Lower lobe of right lung (tissue), 2 donors: Measurements from ENCODE around the gene SNAP25. TPM values are rescaled to one million over a fixed set of nuclear protein-coding genes. Genes with fewer than 3 reads are reported as not detected.

Experiments used
- ATAC-seq, 2 donors: fragments of 200-7000 bp; cut with Tn5 transposase; one replicate each; pipeline ENCODE4 v1.9.1; 2020 to 2022; ENCODE audit warnings: mild to moderate bottlenecking in 2 of 2, moderate library complexity in 2 of 2
- DNase-seq: peaks from one replicate; pipeline ENCODE4 v3.0.0-alpha.2; 2020
- H3K27ac ChIP-seq: fragments of 200-600 bp; one replicate; pipeline ENCODE4 v1.8.0; 2022
- H3K27me3 ChIP-seq: fragments of 200-600 bp; one replicate; pipeline ENCODE4 v1.8.0; 2022; ENCODE audit warnings: low read depth
- H3K36me3 ChIP-seq: fragments of 200-600 bp; one replicate; pipeline ENCODE4 v1.8.0; 2022; ENCODE audit warnings: mild to moderate bottlenecking
- H3K4me1 ChIP-seq: fragments of 200-600 bp; one replicate; pipeline ENCODE4 v1.8.0; 2022
- H3K4me3 ChIP-seq: fragments of 200-600 bp; one replicate; pipeline ENCODE4 v1.8.0; 2022; ENCODE audit warnings: mild to moderate bottlenecking
- H3K9me3 ChIP-seq: fragments of 200-600 bp; one replicate; pipeline ENCODE4 v1.8.0; 2022
- CTCF ChIP-seq: fragments of 200-600 bp; IDR thresholded peaks from one replicate; pipeline ENCODE4 v1.8.0; 2022; ENCODE audit warnings: antibody characterized with exemption, mild to moderate bottlenecking
- intact Hi-C: fragments of 100-400 bp; cut with DNase I; formaldehyde crosslinking; loops from one replicate; pipeline ENCODE4 v1.11.0; 2022
- total RNA-seq: library from RNA; stranded (reverse); fragmentation: NEBNext Ultra II Directional; extraction: Animal tissue kit (Norgen Biotek cat#: 25700); gene quantifications from one replicate; pipeline ENCODE4 v1.2.1, GENCODE V29; 2021
- donor health status: DM: no; HTN: yes; CAD: no; lungs with severe emphysema.

SNAP25 gene
- total RNA-seq, 1 donor from 2014 or later = 0.65 TPM

DNA sequence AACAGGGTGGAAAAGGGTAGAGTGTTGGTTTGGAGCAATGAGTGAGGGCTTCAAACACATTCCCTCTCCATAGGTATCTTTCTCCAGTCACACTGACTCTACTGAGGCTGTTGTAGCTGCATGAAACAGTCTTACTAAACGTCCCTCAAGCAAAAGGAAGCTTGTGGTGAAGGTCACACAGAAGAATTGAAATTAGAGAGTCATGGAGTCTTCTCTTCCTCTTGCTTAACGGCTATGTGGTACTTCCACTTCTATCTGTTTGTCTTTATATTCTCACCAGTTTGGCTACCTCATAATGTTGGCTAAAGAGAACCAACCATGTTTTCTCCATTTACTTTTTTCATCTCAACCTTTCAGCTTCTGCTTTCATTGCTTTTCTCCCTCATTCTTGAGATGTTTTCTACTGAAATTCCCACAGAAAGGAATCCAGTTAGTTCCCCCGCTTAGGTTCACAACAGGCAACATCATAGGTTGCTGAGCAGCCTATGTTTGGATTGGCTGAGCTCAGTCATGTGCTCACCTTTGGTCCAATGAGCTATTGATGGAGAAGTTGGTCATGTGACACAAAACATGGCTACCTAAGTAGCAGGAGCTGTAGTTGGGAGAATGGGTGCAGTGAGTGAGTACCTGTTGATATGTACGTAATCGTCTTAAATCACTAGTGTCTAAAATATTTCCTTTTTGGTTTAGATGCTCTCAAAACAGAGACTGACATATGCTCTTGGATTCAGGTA is 99.8 kb downstream of the SNAP25 start:
- Histone ChIP-seq H3K4me3 (no peak overlapping the region), H3K36me3 (no peaks in the 10 kb centered on the region), H3K27ac (no peak overlapping the region), H3K27me3 (no peaks in the 10 kb centered on the region), H3K9me3 (no peaks in the 10 kb centered on the region), H3K4me1 (no peaks in the 10 kb centered on the region)
- ATAC-seq (no peak), DNase-seq (no peak)
- no peak for TF ChIP-seq CTCF
- intact Hi-C loops = no loop called here

DNA sequence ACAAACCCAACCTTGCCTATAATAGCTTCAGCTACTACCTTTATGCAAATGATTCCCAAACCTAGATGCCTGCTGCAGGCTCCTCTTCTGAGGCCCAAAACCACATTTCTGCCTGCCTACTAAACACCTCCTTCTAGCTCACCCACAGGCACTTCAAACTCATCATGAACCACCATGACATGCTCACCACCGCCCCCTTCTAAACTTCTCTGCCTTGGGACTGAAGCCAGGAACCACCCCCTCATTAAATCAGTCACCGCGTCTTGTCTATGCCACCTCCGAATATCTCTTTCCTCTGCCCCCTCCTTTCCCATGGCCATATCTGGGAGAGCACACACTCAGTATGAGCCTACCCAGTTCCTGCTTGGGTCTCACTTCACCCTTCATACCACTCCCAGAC is 101.2 kb downstream of the SNAP25 start:
- TF ChIP-seq CTCF = no peak
- Histone ChIP-seq H3K4me3 (no peak overlapping the region), H3K27me3 (no peaks in the 10 kb centered on the region), H3K4me1 (no peaks in the 10 kb centered on the region), H3K36me3 (no peaks in the 10 kb centered on the region), H3K9me3 (no peaks in the 10 kb centered on the region), H3K27ac (no peak overlapping the region)
- ATAC-seq (no peak), DNase-seq (no peak)
- intact Hi-C loops = no loop called here

DNA sequence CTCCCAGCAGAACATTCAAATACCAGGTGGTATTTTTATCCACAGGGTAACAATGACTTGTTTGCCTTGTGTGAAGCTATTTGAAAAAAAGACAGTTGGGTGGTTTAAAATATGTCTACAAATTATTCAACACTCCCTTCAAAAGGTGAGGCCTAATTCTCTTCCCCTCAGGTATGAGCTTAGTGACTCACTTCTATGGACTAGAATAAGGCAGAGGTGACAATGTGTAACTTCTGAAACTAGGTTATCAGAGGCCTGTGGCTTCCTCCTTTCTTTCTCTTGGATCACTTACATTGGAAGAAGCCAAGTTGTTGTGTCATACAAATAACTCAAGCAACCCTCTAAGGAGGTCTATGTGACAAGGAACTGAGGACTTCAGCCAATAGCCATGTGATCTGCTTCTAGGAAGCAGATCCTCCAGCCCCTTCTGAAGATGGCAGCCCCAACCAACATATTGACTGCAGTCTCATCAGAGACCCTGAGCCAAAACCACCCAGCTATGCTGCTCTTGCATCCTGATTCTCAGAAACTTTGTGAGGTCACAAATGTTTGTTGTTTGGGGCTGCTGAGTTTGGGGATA is 102.6 kb downstream of the SNAP25 start:
- Histone ChIP-seq H3K4me1 (no peaks in the 10 kb centered on the region), H3K4me3 (no peak overlapping the region), H3K9me3 (no peaks in the 10 kb centered on the region), H3K36me3 (no peaks in the 10 kb centered on the region), H3K27ac (no peak overlapping the region), H3K27me3 (no peaks in the 10 kb centered on the region)
- TF ChIP-seq CTCF = no peak
- ATAC-seq (no peak), DNase-seq (no peak)
- intact Hi-C loops = no loop called here

DNA sequence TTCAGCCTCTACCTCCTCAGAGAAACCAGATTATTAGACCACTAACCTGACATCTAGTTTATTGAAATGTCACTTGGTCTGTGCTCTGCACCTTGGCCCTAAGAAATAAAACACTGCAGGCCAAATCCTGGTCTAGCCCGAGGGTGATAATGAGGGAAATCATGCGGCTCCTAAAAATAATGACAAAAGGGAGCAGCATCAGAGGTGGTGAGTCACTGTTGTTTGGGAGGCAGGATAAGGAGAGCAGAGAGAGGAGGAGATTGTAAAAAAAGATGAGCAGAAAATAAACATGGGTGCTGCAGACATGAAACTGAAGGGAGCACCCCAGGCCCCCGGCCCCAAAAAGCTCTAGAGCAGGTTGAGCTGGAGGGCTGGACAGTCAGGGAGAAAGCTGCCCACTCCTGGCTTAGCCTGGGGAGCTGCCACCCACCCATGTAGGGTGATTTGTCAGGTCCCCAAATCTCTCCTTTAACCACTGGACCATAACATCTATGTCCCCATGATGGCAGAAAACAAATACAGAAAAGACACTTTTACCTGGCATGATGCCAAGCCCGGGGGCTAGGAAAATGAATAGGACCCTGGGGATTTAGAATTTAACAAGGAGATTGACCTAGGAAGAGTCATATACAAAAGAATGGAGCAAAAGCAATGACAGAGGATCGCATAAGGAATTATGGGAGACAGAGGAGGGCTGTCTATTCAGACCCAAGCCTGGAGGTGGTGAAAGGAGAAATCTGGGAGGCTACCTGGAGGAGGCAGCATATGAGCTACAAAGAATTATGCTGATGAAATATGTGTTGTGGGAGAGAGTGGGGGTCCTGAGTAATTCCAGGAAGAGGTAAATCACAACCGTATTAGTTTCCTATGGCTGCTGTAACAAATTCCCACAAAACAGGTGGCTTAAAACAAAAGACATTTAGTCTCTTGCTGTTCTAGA is 103.7 kb downstream of the SNAP25 start:
- Histone ChIP-seq H3K4me3 (no peak overlapping the region), H3K36me3 (no peaks in the 10 kb centered on the region), H3K4me1 (no peaks in the 10 kb centered on the region), H3K27me3 (no peaks in the 10 kb centered on the region), H3K27ac (no peak overlapping the region), H3K9me3 (no peaks in the 10 kb centered on the region)
- ATAC-seq = no peak
- no peak for TF ChIP-seq CTCF
- DNase-seq = no peak
- intact Hi-C loops = no loop called here

DNA sequence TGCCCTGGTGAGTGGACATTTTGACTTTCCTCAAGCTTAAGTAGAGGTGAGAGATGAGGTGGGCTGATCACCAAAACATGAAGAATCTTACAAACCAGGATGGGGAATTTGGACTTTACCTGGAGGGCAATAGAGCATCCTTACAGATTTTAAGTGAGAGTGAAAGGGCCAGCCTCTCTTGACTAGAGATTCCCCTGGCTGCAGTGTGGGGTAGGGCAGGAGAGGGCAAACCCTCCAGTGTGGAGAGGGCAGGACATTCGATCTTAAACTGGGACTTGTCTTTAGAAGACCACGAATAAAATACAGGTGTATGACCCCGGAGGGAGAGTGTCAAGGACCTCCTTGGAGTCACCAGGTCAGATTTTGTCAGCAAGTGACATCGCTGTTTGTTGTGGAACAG is 105.1 kb downstream of the SNAP25 start:
- no peak overlapping the region for H3K27ac ChIP-seq
- peak in 1 of 2 donors; percentile 39 for ATAC-seq
- H3K4me3 ChIP-seq = no peak overlapping the region
- H3K36me3 ChIP-seq = no peaks in the 10 kb centered on the region
- TF ChIP-seq CTCF = no peak
- intact Hi-C loops = no loop called here
- DNase-seq = no peak
- H3K9me3 ChIP-seq = no peaks in the 10 kb centered on the region
- H3K27me3 ChIP-seq = no peaks in the 10 kb centered on the region
- H3K4me1 ChIP-seq = no peaks in the 10 kb centered on the region
